Nasal cavity respiratory epithelium epithelial cell of viscerocranial mucosa (primary cell): ENCODE results near the gene SEPTIN1. TPM values are rescaled to one million over a fixed set of nuclear protein-coding genes. Genes with fewer than 3 reads are reported as not detected.

Experiments
- total RNA-seq: library from RNA; depleted of rRNA; stranded (reverse); fragments of >200 nt; gene quantifications from 2 replicates; pipeline ENCODE4 v1.2.3, GENCODE V29; 2014

SEPTIN1 gene
- total RNA-seq = 0.07 TPM in 1 of 2 replicates, not detected in the other

GRCh38 chr16:30382111-30382881, at the start of gene SEPTIN1:
Gene SEPTIN1 (minus strand): TSS chr16:30382561. CDS start chr16:30382542, 19 bp downstream.

GRCh38 chr16:30429678-30430427, 47.5 kb upstream of the SEPTIN1 start, which contains the start of gene DCTPP1:
Gene DCTPP1 (minus strand): TSS chr16:30430030. CDS start chr16:30429980, 50 bp downstream.

GRCh38 chr16:30407102-30407803, 24.9 kb upstream of the SEPTIN1 start, which contains the start of gene ZNF771:
Gene ZNF771 (plus strand): TSS chr16:30407606. CDS start chr16:30408054, 448 bp downstream.

GRCh38 chr16:30395155-30395991, 13.0 kb upstream of the SEPTIN1 start, which contains the start of gene ZNF48:
Gene ZNF48 (plus strand): TSS chr16:30395420. CDS start chr16:30395795, 375 bp downstream.

GRCh38 chr16:30374538-30374937, 7.8 kb downstream of the SEPTIN1 start, which contains the start of gene MYL11:
Gene MYL11 (plus strand): TSS chr16:30374802. CDS start chr16:30374858, 56 bp downstream.

GRCh38 chr16:30370456-30371247, 11.7 kb downstream of the SEPTIN1 start, which contains the start of gene TBC1D10B:
Gene TBC1D10B (minus strand): TSS chr16:30370494. CDS start chr16:30370183, 311 bp downstream.

GRCh38 chr16:30355144-30355953, 27.0 kb downstream of the SEPTIN1 start, which contains the start of gene CD2BP2:
Gene CD2BP2 (minus strand): TSS chr16:30355308. CDS start chr16:30354681, 627 bp downstream.

Other genes starting within 250 kb of the SEPTIN1 start
- gene CORO1A, start 199.0 kb downstream of the SEPTIN1 start, total RNA-seq = 0.78 and 1.0 TPM in 2 replicates
- gene BOLA2B, start 188.9 kb downstream of the SEPTIN1 start, total RNA-seq = 32.4 and 51.9 TPM in 2 replicates
- 19.6 and 47.2 TPM in 2 replicates for gene SLX1A, start 188.7 kb downstream of the SEPTIN1 start, total RNA-seq
- 1.0 and 1.9 TPM in 2 replicates for gene SULT1A3, start 183.3 kb downstream of the SEPTIN1 start, total RNA-seq
- gene NPIPB13, start 134.1 kb downstream of the SEPTIN1 start, total RNA-seq = under 0.01 and 1.8 TPM in 2 replicates
- gene CD2BP2, start 27.3 kb downstream of the SEPTIN1 start, total RNA-seq = 28.9 and 32.1 TPM in 2 replicates
- 21.5 and 35.7 TPM in 2 replicates for gene TBC1D10B, start 12.1 kb downstream of the SEPTIN1 start, total RNA-seq
- not detected in 2 replicates for gene MYL11, start 7.8 kb downstream of the SEPTIN1 start, total RNA-seq
- 9.0 and 13.0 TPM in 2 replicates for gene ZNF48, start 12.9 kb upstream of the SEPTIN1 start, total RNA-seq
- gene ZNF771, start 25.0 kb upstream of the SEPTIN1 start, total RNA-seq = 6.0 and 8.2 TPM in 2 replicates
- 15.5 and 25.6 TPM in 2 replicates for gene DCTPP1, start 47.5 kb upstream of the SEPTIN1 start, total RNA-seq
- gene SEPHS2, start 63.3 kb upstream of the SEPTIN1 start, total RNA-seq = 34.7 and 43.4 TPM in 2 replicates
- gene ITGAL, start 90.2 kb upstream of the SEPTIN1 start, total RNA-seq = under 0.01 TPM in 1 of 2 replicates, not detected in the other
- 31.5 and 34.2 TPM in 2 replicates for gene ZNF768, start 144.0 kb upstream of the SEPTIN1 start, total RNA-seq
- 5.7 and 6.8 TPM in 2 replicates for gene ZNF747, start 152.3 kb upstream of the SEPTIN1 start, total RNA-seq
- gene ZNF764, start 175.8 kb upstream of the SEPTIN1 start, total RNA-seq = 3.4 and 4.3 TPM in 2 replicates
- 4.8 and 5.5 TPM in 2 replicates for gene ZNF688, start 189.2 kb upstream of the SEPTIN1 start, total RNA-seq
- gene ZNF785, start 203.1 kb upstream of the SEPTIN1 start, total RNA-seq = 4.1 and 8.2 TPM in 2 replicates
- gene ZNF689, start 227.8 kb upstream of the SEPTIN1 start, total RNA-seq = 3.1 and 4.7 TPM in 2 replicates